ENCODE measurements around the gene DPH6. TPM values are rescaled to one million over a fixed set of nuclear protein-coding genes. Genes with fewer than 3 reads are reported as not detected.
"Not testable (repeated sequence)": the region's sequence is repeated elsewhere in the genome, so short reads cannot be mapped to it uniquely, and the experiment has no call there.

DPH6 gene
- total RNA-seq, 2 experiments from 2014 or later: 20.0 to 20.5 TPM

- Mint-ChIP-seq H3K27me3 (ENCODE audit: low read depth) (no peaks in the 10 kb centered on the region), H3K36me3 (ENCODE audit: low read depth) (peaks cover 17% of the 10 kb centered on the region)
- intact Hi-C loops (cut with micrococcal nuclease): no loop called here
Observed at GRCh38 chr15:35443376-35443775, 102.6 kb downstream of the DPH6 start.

GRCh38 chr15:35442742-35443141 lies 103.2 kb downstream of the DPH6 start:
- Mint-ChIP-seq H3K36me3 (ENCODE audit: low read depth) (peaks cover 22% of the 10 kb centered on the region), H3K27me3 (ENCODE audit: low read depth) (no peaks in the 10 kb centered on the region), H3K4me3 (no peak overlapping the region), H3K27ac (no peak overlapping the region), H3K4me1 (ENCODE audit: low read depth) (no peaks in the 10 kb centered on the region), H3K9me3 (peaks cover 2% of the 10 kb centered on the region)
- intact Hi-C loops (cut with micrococcal nuclease): no loop called here
- CTCF ChIA-PET: interaction anchor here (1.0 to 3.2 kb wide), 7 partner anchors 8 to 365 kb away, joined by 3 to 39 read pairs (median 7); no protein-coding TSS in a partner anchor
- DNase-seq: no peak

More at GRCh38 chr15:35443376-35443775, 102.6 kb downstream of the DPH6 start:
- Mint-ChIP-seq H3K9me3 (peaks cover 2% of the 10 kb centered on the region), H3K4me1 (ENCODE audit: low read depth) (no peaks in the 10 kb centered on the region), H3K27ac (no peak overlapping the region), H3K4me3 (no peak overlapping the region)
- no peak for DNase-seq
- CTCF ChIA-PET: interaction anchor here (0.6 to 3.2 kb wide), 11 partner anchors 8 to 453 kb away, joined by 3 to 39 read pairs (median 6); no protein-coding TSS in a partner anchor

- intact Hi-C loops (cut with micrococcal nuclease); CTCF ChIA-PET; H3K27me3 Mint-ChIP-seq (ENCODE audit: low read depth); H3K4me3 Mint-ChIP-seq; DNase-seq; H3K4me1 Mint-ChIP-seq (ENCODE audit: low read depth); H3K27ac Mint-ChIP-seq; H3K9me3 Mint-ChIP-seq: not testable (repeated sequence)
- H3K36me3 Mint-ChIP-seq (ENCODE audit: low read depth): peaks cover 23% of the 10 kb centered on the region
Observed at GRCh38 chr15:35441279-35441678, 104.7 kb downstream of the DPH6 start.

- Mint-ChIP-seq H3K9me3 (peaks cover 2% of the 10 kb centered on the region), H3K4me3 (no peak overlapping the region), H3K27me3 (ENCODE audit: low read depth) (no peaks in the 10 kb centered on the region), H3K27ac (no peak overlapping the region), H3K4me1 (ENCODE audit: low read depth) (no peaks in the 10 kb centered on the region), H3K36me3 (ENCODE audit: low read depth) (peaks cover 27% of the 10 kb centered on the region)
- CTCF ChIA-PET: no interaction called here
- no peak for DNase-seq
- intact Hi-C loops (cut with micrococcal nuclease): no loop called here
Observed at GRCh38 chr15:35440265-35440664, 105.7 kb downstream of the DPH6 start.

- H3K36me3 Mint-ChIP-seq (ENCODE audit: low read depth): peaks cover 27% of the 10 kb centered on the region
- H3K4me3 Mint-ChIP-seq: no peak overlapping the region
- CTCF ChIA-PET: no interaction called here
- peaks cover 2% of the 10 kb centered on the region for H3K9me3 Mint-ChIP-seq
- H3K27ac Mint-ChIP-seq: no peak overlapping the region
- H3K27me3 Mint-ChIP-seq (ENCODE audit: low read depth): no peaks in the 10 kb centered on the region
- no peaks in the 10 kb centered on the region for H3K4me1 Mint-ChIP-seq (ENCODE audit: low read depth)
- intact Hi-C loops (cut with micrococcal nuclease): no loop called here
- DNase-seq: no peak
Observed at GRCh38 chr15:35439291-35439690, 106.7 kb downstream of the DPH6 start.

GRCh38 chr15:35437157-35437556 lies 108.8 kb downstream of the DPH6 start:
- Mint-ChIP-seq H3K4me3 (no peak overlapping the region), H3K27ac (no peak overlapping the region), H3K4me1 (ENCODE audit: low read depth) (peaks cover 2% of the 10 kb centered on the region), H3K9me3 (peaks cover 2% of the 10 kb centered on the region), H3K27me3 (ENCODE audit: low read depth) (no peaks in the 10 kb centered on the region), H3K36me3 (ENCODE audit: low read depth) (peaks cover 25% of the 10 kb centered on the region)
- intact Hi-C loops (cut with micrococcal nuclease): no loop called here
- CTCF ChIA-PET: no interaction called here
- no peak for DNase-seq

GRCh38 chr15:35436422-35436821 lies 109.5 kb downstream of the DPH6 start:
- Mint-ChIP-seq H3K27ac (no peak overlapping the region), H3K4me3 (no peak overlapping the region), H3K27me3 (ENCODE audit: low read depth) (no peaks in the 10 kb centered on the region), H3K4me1 (ENCODE audit: low read depth) (peaks cover 2% of the 10 kb centered on the region), H3K36me3 (ENCODE audit: low read depth) (peaks cover 25% of the 10 kb centered on the region), H3K9me3 (peaks cover 2% of the 10 kb centered on the region)
- intact Hi-C loops (cut with micrococcal nuclease): no loop called here
- DNase-seq: no peak
- CTCF ChIA-PET: interaction anchor here (3.3 kb wide), 1 partner anchor 7 kb away, joined by 16 read pairs; no protein-coding TSS in a partner anchor

- no peak for DNase-seq
- no peak overlapping the region for H3K4me3 Mint-ChIP-seq
- H3K27me3 Mint-ChIP-seq (ENCODE audit: low read depth): no peaks in the 10 kb centered on the region
- intact Hi-C loops (cut with micrococcal nuclease): no loop called here
- H3K27ac Mint-ChIP-seq: no peak overlapping the region
- peaks cover 2% of the 10 kb centered on the region for H3K4me1 Mint-ChIP-seq (ENCODE audit: low read depth)
- CTCF ChIA-PET: interaction anchor here (2.0 kb wide), 1 partner anchor 13 kb away, joined by 8 read pairs; no protein-coding TSS in a partner anchor
- H3K9me3 Mint-ChIP-seq: no peaks in the 10 kb centered on the region
- peaks cover 16% of the 10 kb centered on the region for H3K36me3 Mint-ChIP-seq (ENCODE audit: low read depth)
Observed at GRCh38 chr15:35431281-35431680, 114.7 kb downstream of the DPH6 start.

- H3K27me3 Mint-ChIP-seq (ENCODE audit: low read depth): no peaks in the 10 kb centered on the region
- H3K27ac Mint-ChIP-seq: no peak overlapping the region
- H3K36me3 Mint-ChIP-seq (ENCODE audit: low read depth): peaks cover 12% of the 10 kb centered on the region
- no peak overlapping the region for H3K4me3 Mint-ChIP-seq
- H3K9me3 Mint-ChIP-seq: no peaks in the 10 kb centered on the region
- no peak for DNase-seq
- CTCF ChIA-PET: no interaction called here
- intact Hi-C loops (cut with micrococcal nuclease): no loop called here
- peaks cover 2% of the 10 kb centered on the region for H3K4me1 Mint-ChIP-seq (ENCODE audit: low read depth)
Observed at GRCh38 chr15:35430301-35430700, 115.7 kb downstream of the DPH6 start.

- Mint-ChIP-seq H3K9me3 (peaks cover 1% of the 10 kb centered on the region), H3K36me3 (ENCODE audit: low read depth) (peaks cover 18% of the 10 kb centered on the region), H3K27ac (no peak overlapping the region), H3K27me3 (ENCODE audit: low read depth) (no peaks in the 10 kb centered on the region), H3K4me1 (ENCODE audit: low read depth) (no peaks in the 10 kb centered on the region), H3K4me3 (no peak overlapping the region)
- CTCF ChIA-PET: no interaction called here
- DNase-seq: no peak
- intact Hi-C loops (cut with micrococcal nuclease): no loop called here
Observed at GRCh38 chr15:35427496-35427895, 118.5 kb downstream of the DPH6 start.

GRCh38 chr15:35427091-35427490 lies 118.9 kb downstream of the DPH6 start:
- intact Hi-C loops (cut with micrococcal nuclease): no loop called here
- DNase-seq: no peak
- Mint-ChIP-seq H3K27ac (no peak overlapping the region), H3K36me3 (ENCODE audit: low read depth) (peaks cover 18% of the 10 kb centered on the region), H3K27me3 (ENCODE audit: low read depth) (no peaks in the 10 kb centered on the region), H3K4me3 (no peak overlapping the region), H3K4me1 (ENCODE audit: low read depth) (no peaks in the 10 kb centered on the region), H3K9me3 (peaks cover 1% of the 10 kb centered on the region)
- CTCF ChIA-PET: no interaction called here

GRCh38 chr15:35410775-35411174 lies 135.2 kb downstream of the DPH6 start:
- H3K36me3 Mint-ChIP-seq (ENCODE audit: low read depth): peaks cover 3% of the 10 kb centered on the region
- no peak for DNase-seq
- H3K4me1 Mint-ChIP-seq (ENCODE audit: low read depth): no peaks in the 10 kb centered on the region
- no peaks in the 10 kb centered on the region for H3K9me3 Mint-ChIP-seq
- intact Hi-C loops (cut with micrococcal nuclease): no loop called here
- no peak overlapping the region for H3K27ac Mint-ChIP-seq
- CTCF ChIA-PET: no interaction called here
- H3K27me3 Mint-ChIP-seq (ENCODE audit: low read depth): no peaks in the 10 kb centered on the region
- H3K4me3 Mint-ChIP-seq: no peak overlapping the region

- Mint-ChIP-seq H3K36me3 (ENCODE audit: low read depth) (peaks cover 32% of the 10 kb centered on the region), H3K4me1 (ENCODE audit: low read depth) (no peaks in the 10 kb centered on the region), H3K9me3 (no peaks in the 10 kb centered on the region), H3K27me3 (ENCODE audit: low read depth) (no peaks in the 10 kb centered on the region), H3K4me3 (no peak overlapping the region), H3K27ac (no peak overlapping the region)
- CTCF ChIA-PET: no interaction called here
- DNase-seq: no peak
- intact Hi-C loops (cut with micrococcal nuclease): no loop called here
Observed at GRCh38 chr15:35399901-35400300, 146.1 kb downstream of the DPH6 start.
